HepG2 (cell line): Measurements from ENCODE around the gene ZMYM3. TPM values are rescaled to one million over a fixed set of nuclear protein-coding genes. Genes with fewer than 3 reads are reported as not detected.

ENCODE experiments used
- CCAR2 ChIP-seq: fragments of 200-400 bp; formaldehyde crosslinking; optimal IDR thresholded peaks from 2 replicates; pipeline ENCODE3; 2018; ENCODE audit warnings: low read depth, mild to moderate bottlenecking, low read length, moderate library complexity
- CREB1 ChIP-seq, 2 experiments: fragments of 450-650 bp in 1 of 2; IDR thresholded peaks; 2 replicates each; pipeline ENCODE4 v1.6.1; 2016 to 2017; ENCODE audit warnings: control low read depth in 1 of 2, mild to moderate bottlenecking in 1 of 2, missing compliant biosample characterization in 1 of 2, missing genetic modification characterization in 1 of 2
- CREB3 ChIP-seq: sonication (generic); formaldehyde crosslinking; IDR thresholded peaks from 2 replicates; pipeline ENCODE4 v1.5.0; 2020; ENCODE audit warnings: missing genetic modification reagents
- JUND ChIP-seq: sonication (generic); formaldehyde crosslinking; IDR thresholded peaks from 2 replicates; pipeline ENCODE4 v1.8.0; 2022; ENCODE audit warnings: mild to moderate bottlenecking, missing genetic modification reagents
- KMT2A ChIP-seq: sonication (generic); formaldehyde crosslinking; IDR thresholded peaks from 2 replicates; pipeline ENCODE4 v1.4.0; 2020; ENCODE audit warnings: missing genetic modification reagents
- MXI1 ChIP-seq: IDR thresholded peaks from 3 replicates; pipeline ENCODE4 v1.6.1; 2012; ENCODE audit warnings: low read depth, low read length, inconsistent platforms, borderline replicate concordance
- ZBTB4 ChIP-seq: sonication (generic); formaldehyde crosslinking; IDR thresholded peaks from 2 replicates; pipeline ENCODE4 v1.4.0; 2020; ENCODE audit warnings: missing genetic modification reagents, mild to moderate bottlenecking, borderline replicate concordance
- ZBTB7B ChIP-seq: sonication (generic); formaldehyde crosslinking; IDR thresholded peaks from 2 replicates; pipeline ENCODE4 v1.4.0; 2020; ENCODE audit warnings: missing genetic modification reagents
- ZFX ChIP-seq: sonication (generic); formaldehyde crosslinking; IDR thresholded peaks from 2 replicates; pipeline ENCODE4 v1.4.0; 2020; ENCODE audit warnings: mild to moderate bottlenecking, low read depth, missing genetic modification reagents, moderate library complexity
- ZFY ChIP-seq: sonication (generic); formaldehyde crosslinking; IDR thresholded peaks from 2 replicates; pipeline ENCODE4 v1.4.0; 2020; ENCODE audit warnings: missing genetic modification reagents
- ZNF441 ChIP-seq: sonication (generic); formaldehyde crosslinking; IDR thresholded peaks from 2 replicates; pipeline ENCODE4 v1.7.0; 2021; ENCODE audit warnings: missing genetic modification reagents, borderline replicate concordance
- ZNF672 ChIP-seq: sonication (generic); formaldehyde crosslinking; IDR thresholded peaks from 2 replicates; pipeline ENCODE4 v1.8.1; 2022; ENCODE audit warnings: missing genetic modification reagents
- ZNF678 ChIP-seq: sonication (generic); formaldehyde crosslinking; IDR thresholded peaks from 2 replicates; pipeline ENCODE4 v1.4.0; 2020; ENCODE audit warnings: mild to moderate bottlenecking, missing genetic modification reagents
- ZNF713 ChIP-seq: sonication (generic); formaldehyde crosslinking; IDR thresholded peaks from 2 replicates; pipeline ENCODE4 v1.4.0; 2020; ENCODE audit warnings: mild to moderate bottlenecking, missing genetic modification reagents
- polyA plus RNA-seq, 8 experiments: library from polyadenylated mRNA; depleted of rRNA in 3 of 8; stranded (reverse) in 7 of 8; unstranded in 1 of 8; fragments of >200 nt; fragmentation: Illumina TruSeq in 4 of 8; extraction: Trizol in 4 of 8; gene quantifications; 2 replicates each; pipeline versions ENCODE4 v1.2.1 to v1.2.3, GENCODE V29; 2011 to 2016; ENCODE audit warnings: low read depth in 4 of 8, missing spikeins in 1 of 8, mixed read lengths in 1 of 8; ENCODE audit not compliant: insufficient read depth in 1 of 8
- total RNA-seq, 5 experiments: library from RNA; depleted of rRNA; stranded (reverse); fragments of >200 nt; fragmentation: Illumina TruSeq; extraction: Trizol; gene quantifications; 2 replicates each; pipeline ENCODE4 v1.2.3, GENCODE V29; 2016; ENCODE audit warnings: low read depth in 1 of 5
- TF ChIP-seq, protein P1 (sequence below): fragments of 450-650 bp; IDR thresholded peaks from 2 replicates; pipeline ENCODE4 v1.6.1; 2016
- TF ChIP-seq, protein P2 (sequence below): sonication (generic); formaldehyde crosslinking; IDR thresholded peaks from 2 replicates; pipeline ENCODE4 v1.4.0; 2020; ENCODE audit warnings: low read depth, mild to moderate bottlenecking, missing genetic modification reagents
- TF ChIP-seq, protein P3 (sequence below): sonication (generic); formaldehyde crosslinking; IDR thresholded peaks from 2 replicates; pipeline ENCODE4 v1.8.0; 2022; ENCODE audit warnings: mild to moderate bottlenecking, missing genetic modification reagents, moderate library complexity

The ZMYM3 gene
- total and polyA plus RNA-seq, 2 of the 13 experiments (the other 11 are each of a cell fraction or from before 2014, with no cell fraction given): 26.4 to 35.4 TPM

DNA sequence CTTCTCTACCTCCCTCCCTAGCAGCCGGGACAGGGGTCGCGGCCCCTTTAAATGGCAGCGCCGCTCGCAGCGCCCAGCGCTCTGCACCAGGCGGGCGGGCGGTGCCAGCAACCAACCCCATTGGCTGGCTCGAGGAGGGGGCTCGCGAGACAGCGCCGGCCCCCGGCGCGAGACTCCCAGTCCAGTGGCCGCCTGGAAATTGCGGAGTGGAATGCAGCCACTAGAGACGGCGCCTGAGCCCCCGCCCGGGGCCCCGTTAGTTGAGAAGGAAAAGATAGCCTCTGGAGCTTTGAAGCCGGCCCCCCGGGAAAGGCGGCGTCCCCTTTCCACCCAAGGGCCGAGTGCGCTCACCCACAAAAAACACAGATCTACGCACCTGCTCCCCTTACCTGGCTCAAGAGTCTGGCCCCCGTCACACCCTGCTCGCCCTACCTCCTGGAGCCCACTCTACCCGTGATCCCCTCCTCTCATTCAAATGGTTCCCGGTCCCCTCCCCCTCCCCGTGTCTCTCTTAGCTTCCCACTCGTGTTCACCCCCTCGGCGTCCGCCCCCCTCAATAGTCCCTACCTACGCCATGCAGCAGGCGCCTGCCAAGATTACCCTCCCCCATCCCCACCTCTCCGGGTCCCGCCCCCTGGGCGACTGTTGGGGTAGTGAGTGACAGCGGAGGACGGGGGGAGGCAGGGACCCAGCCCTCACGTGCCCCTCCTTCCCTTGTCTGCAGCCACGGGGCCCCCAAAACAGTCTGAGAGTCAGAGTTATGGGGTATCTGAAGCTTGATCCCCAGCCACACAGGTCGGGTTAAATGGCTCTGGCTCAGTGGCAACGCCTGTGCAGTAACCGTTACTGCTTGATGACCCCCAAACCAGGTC lies at the start of gene ZMYM3 (continued):
- TF ChIP-seq, protein P1, sequence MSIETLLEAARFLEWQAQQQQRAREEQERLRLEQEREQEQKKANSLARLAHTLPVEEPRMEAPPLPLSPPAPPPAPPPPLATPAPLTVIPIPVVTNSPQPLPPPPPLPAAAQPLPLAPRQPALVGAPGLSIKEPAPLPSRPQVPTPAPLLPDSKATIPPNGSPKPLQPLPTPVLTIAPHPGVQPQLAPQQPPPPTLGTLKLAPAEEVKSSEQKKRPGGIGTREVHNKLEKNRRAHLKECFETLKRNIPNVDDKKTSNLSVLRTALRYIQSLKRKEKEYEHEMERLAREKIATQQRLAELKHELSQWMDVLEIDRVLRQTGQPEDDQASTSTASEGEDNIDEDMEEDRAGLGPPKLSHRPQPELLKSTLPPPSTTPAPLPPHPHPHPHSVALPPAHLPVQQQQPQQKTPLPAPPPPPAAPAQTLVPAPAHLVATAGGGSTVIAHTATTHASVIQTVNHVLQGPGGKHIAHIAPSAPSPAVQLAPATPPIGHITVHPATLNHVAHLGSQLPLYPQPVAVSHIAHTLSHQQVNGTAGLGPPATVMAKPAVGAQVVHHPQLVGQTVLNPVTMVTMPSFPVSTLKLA: no peak
- TF ChIP-seq ZFY (CRISPR knock-in tag) (peak; percentile 29; the same call in 1 of the 2 replicates), ZFX (CRISPR knock-in tag) (peak; percentile 29; the same call in 1 of the 2 replicates), CCAR2 (no peak), ZBTB4 (CRISPR knock-in tag) (0 out of 2 replicates have a peak, but pooled peaks have one; percentile 27), ZNF678 (CRISPR knock-in tag) (no peak), CREB1 (IDR thresholded peaks at IDR 0.05) (no peak), CREB1 (CRISPR knock-in tag; IDR thresholded peaks at IDR 0.05) (no peak), MXI1 (0 out of 3 replicates have a peak, but pooled peaks have one; percentile 16), ZNF441 (CRISPR knock-in tag) (no peak), ZBTB7B (0 out of 2 replicates have a peak, but pooled peaks have one; percentile 42), JUND (no peak), KMT2A (no peak), CREB3 (CRISPR knock-in tag) (no peak), ZNF672 (CRISPR knock-in tag) (no peak), ZNF713 (CRISPR knock-in tag) (no peak)
- TF ChIP-seq, protein P2, sequence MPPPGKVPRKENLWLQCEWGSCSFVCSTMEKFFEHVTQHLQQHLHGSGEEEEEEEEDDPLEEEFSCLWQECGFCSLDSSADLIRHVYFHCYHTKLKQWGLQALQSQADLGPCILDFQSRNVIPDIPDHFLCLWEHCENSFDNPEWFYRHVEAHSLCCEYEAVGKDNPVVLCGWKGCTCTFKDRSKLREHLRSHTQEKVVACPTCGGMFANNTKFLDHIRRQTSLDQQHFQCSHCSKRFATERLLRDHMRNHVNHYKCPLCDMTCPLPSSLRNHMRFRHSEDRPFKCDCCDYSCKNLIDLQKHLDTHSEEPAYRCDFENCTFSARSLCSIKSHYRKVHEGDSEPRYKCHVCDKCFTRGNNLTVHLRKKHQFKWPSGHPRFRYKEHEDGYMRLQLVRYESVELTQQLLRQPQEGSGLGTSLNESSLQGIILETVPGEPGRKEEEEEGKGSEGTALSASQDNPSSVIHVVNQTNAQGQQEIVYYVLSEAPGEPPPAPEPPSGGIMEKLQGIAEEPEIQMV (CRISPR knock-in tag): no peak
- TF ChIP-seq, protein P3, sequence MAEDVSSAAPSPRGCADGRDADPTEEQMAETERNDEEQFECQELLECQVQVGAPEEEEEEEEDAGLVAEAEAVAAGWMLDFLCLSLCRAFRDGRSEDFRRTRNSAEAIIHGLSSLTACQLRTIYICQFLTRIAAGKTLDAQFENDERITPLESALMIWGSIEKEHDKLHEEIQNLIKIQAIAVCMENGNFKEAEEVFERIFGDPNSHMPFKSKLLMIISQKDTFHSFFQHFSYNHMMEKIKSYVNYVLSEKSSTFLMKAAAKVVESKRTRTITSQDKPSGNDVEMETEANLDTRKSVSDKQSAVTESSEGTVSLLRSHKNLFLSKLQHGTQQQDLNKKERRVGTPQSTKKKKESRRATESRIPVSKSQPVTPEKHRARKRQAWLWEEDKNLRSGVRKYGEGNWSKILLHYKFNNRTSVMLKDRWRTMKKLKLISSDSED (CRISPR knock-in tag): no peak
